SU-DHL-6 (cell line): ENCODE results near the gene HPGDS.
"Not testable (repeated sequence)": the region's sequence is repeated elsewhere in the genome, so short reads cannot be mapped to it uniquely, and the experiment has no call there.

Experiments used
- H2AFZ ChIP-seq: fragments of 200-600 bp; sonication (generic); 2 replicates; pipeline ENCODE4 v1.6.1; 2014; ENCODE audit warnings: low read depth, mild to moderate bottlenecking, moderate library complexity, mixed read lengths, antibody characterized with exemption, low read length; ENCODE audit not compliant: severe bottlenecking
- H3F3A ChIP-seq: fragments of 200-600 bp; shearing (Covaris generic); 2 replicates; pipeline ENCODE4 v1.6.0; 2016; ENCODE audit warnings: antibody characterized with exemption, mild to moderate bottlenecking; ENCODE audit not compliant: insufficient read depth
- H3K27ac ChIP-seq: fragments of 200-600 bp; sonication (generic); 2 replicates; pipeline ENCODE4 v1.5.1; 2016; ENCODE audit warnings: low read depth, mild to moderate bottlenecking, low read length, moderate library complexity, mixed read lengths
- H3K27me3 ChIP-seq: fragments of 200-600 bp; sonication (generic), shearing (Covaris generic); 2 replicates; pipeline ENCODE4 v1.6.0; 2014; ENCODE audit warnings: mild to moderate bottlenecking, low read length
- H3K36me3 ChIP-seq: fragments of 200-600 bp; sonication (generic); 2 replicates; pipeline ENCODE4 v1.6.1; 2014; ENCODE audit warnings: mild to moderate bottlenecking, low read length, mixed read lengths
- H3K4me2 ChIP-seq: fragments of 300-600, 200-600 bp; shearing (Covaris generic), sonication (generic); 2 replicates; pipeline ENCODE4 v1.6.0; 2014; ENCODE audit warnings: low read length, low read depth, mild to moderate bottlenecking; ENCODE audit not compliant: poor library complexity, severe bottlenecking
- H3K4me3 ChIP-seq: fragments of 200-600 bp; sonication (generic); 2 replicates; pipeline ENCODE4 v1.5.1; 2014; ENCODE audit warnings: antibody characterized with exemption, low read length, mild to moderate bottlenecking, mixed read lengths; ENCODE audit not compliant: insufficient read depth, poor library complexity, severe bottlenecking
- H3K79me2 ChIP-seq: fragments of 200-600 bp; sonication (generic); 2 replicates; pipeline ENCODE4 v1.6.1; 2014; ENCODE audit warnings: mild to moderate bottlenecking, low read length, moderate library complexity; ENCODE audit not compliant: insufficient read depth
- H3K9ac ChIP-seq: fragments of 200-600 bp; sonication (generic); 2 replicates; pipeline ENCODE4 v1.7.0; 2014; ENCODE audit warnings: mild to moderate bottlenecking, low read length
- H3K9me2 ChIP-seq: fragments of 200-600 bp; sonication (generic); replicated peaks from 2 replicates; pipeline ENCODE4 v1.6.1; 2014; ENCODE audit warnings: low read length; ENCODE audit not compliant: insufficient read depth
- H3K9me3 ChIP-seq: fragments of 200-600 bp; sonication (generic); 2 replicates; pipeline ENCODE4 v1.6.1; 2014; ENCODE audit warnings: low read length, mixed read lengths; ENCODE audit not compliant: insufficient read depth
- H4K20me1 ChIP-seq: fragments of 200-600 bp; sonication (generic); 2 replicates; pipeline ENCODE4 v1.6.1; 2014; ENCODE audit warnings: low read depth, mild to moderate bottlenecking, antibody characterized with exemption, low read length, moderate library complexity, mixed read lengths
- EZH2phosphoT487 ChIP-seq: fragments of 200-600 bp; sonication (generic), shearing (Covaris generic); conservative IDR thresholded peaks from 2 replicates; pipeline ENCODE4 v1.6.1; 2018; ENCODE audit warnings: mild to moderate bottlenecking, antibody characterized with exemption, low read length, moderate library complexity, mixed read lengths
- TF ChIP-seq, protein P1 (sequence below): fragments of 200-600 bp; sonication (generic); IDR thresholded peaks from one replicate; pipeline ENCODE4 v1.5.1; 2017; ENCODE audit warnings: antibody characterized with exemption, mild to moderate bottlenecking, low read length, moderate library complexity; ENCODE audit not compliant: insufficient read depth, poor library complexity, severe bottlenecking

HPGDS gene

DNA sequence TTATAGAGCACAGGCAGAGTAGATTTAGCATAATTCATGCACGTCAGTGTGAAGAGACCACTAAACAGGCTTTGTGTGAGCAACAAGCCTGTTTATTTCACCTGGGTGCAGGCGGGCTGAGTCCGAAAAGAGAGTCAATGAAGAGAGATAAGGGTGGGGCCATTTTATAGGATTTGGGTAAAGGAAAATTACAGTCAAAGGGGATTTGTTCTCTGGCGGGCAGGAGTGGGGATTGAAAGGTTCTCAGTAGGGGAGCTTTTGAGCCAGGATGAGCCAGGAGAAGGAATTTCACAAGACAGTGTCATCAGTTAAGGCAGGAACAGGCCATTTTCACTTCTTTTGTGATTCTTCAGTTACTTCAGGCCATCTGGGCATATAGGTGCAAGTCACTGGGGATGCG, 40.3 kb upstream of the HPGDS start:
- not testable (repeated sequence) for H3K4me3 ChIP-seq, H3K36me3 ChIP-seq, H3K79me2 ChIP-seq, H2AFZ ChIP-seq, H3K27ac ChIP-seq, H3K27me3 ChIP-seq, H3K9ac ChIP-seq, H4K20me1 ChIP-seq, H3K4me2 ChIP-seq, H3K9me2 ChIP-seq, H3K9me3 ChIP-seq, H3F3A ChIP-seq

DNA sequence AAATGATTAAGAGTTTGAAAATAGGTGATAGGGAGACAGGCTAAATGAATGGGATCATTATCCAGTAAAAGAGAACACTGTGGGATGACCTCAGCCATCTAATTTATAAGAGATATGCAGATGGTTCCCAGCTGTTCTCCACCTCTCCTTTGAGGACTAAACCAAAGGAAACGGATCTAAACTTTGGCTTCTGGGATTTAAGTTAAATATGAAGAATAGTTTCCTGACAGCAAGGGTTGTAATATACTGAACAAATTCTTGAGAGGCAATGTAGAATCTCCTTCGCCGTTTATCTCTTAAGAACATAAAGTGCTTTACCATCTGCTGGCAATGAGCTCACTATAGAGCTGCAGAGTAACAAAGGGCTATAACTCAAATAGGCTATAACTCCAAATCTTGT, 35.4 kb upstream of the HPGDS start:
- Histone ChIP-seq H3K27me3 (no peaks in the 10 kb centered on the region), H3F3A (no peaks in the 10 kb centered on the region), H3K9me2 (no peaks in the 10 kb centered on the region), H3K36me3 (no peaks in the 10 kb centered on the region), H3K9me3 (no peaks in the 10 kb centered on the region), H3K9ac (no peak overlapping the region), H2AFZ (no peak overlapping the region), H3K79me2 (no peaks in the 10 kb centered on the region), H4K20me1 (no peaks in the 10 kb centered on the region), H3K27ac (no peak overlapping the region), H3K4me3 (no peak overlapping the region), H3K4me2 (no peak overlapping the region)
- TF ChIP-seq, protein P1, sequence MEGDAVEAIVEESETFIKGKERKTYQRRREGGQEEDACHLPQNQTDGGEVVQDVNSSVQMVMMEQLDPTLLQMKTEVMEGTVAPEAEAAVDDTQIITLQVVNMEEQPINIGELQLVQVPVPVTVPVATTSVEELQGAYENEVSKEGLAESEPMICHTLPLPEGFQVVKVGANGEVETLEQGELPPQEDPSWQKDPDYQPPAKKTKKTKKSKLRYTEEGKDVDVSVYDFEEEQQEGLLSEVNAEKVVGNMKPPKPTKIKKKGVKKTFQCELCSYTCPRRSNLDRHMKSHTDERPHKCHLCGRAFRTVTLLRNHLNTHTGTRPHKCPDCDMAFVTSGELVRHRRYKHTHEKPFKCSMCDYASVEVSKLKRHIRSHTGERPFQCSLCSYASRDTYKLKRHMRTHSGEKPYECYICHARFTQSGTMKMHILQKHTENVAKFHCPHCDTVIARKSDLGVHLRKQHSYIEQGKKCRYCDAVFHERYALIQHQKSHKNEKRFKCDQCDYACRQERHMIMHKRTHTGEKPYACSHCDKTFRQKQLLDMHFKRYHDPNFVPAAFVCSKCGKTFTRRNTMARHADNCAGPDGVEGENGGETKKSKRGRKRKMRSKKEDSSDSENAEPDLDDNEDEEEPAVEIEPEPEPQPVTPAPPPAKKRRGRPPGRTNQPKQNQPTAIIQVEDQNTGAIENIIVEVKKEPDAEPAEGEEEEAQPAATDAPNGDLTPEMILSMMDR, result no peak
- TF ChIP-seq EZH2phosphoT487, result no peak

- Histone ChIP-seq H3K4me2 (no peak overlapping the region), H3K79me2 (no peaks in the 10 kb centered on the region), H3F3A (no peaks in the 10 kb centered on the region), H3K9me3 (no peaks in the 10 kb centered on the region), H3K36me3 (no peaks in the 10 kb centered on the region), H3K9ac (no peak overlapping the region), H3K9me2 (no peaks in the 10 kb centered on the region), H3K27me3 (no peaks in the 10 kb centered on the region), H4K20me1 (no peaks in the 10 kb centered on the region), H3K4me3 (no peak overlapping the region), H2AFZ (no peak overlapping the region), H3K27ac (no peak overlapping the region)
- TF ChIP-seq, protein P1, result no peak
- TF ChIP-seq EZH2phosphoT487, result no peak
These were observed 34.7 kb upstream of the HPGDS start for GRCh38 chr4:94377294-94377693.

- no peak overlapping the region for H3K9ac ChIP-seq
- no peak for TF ChIP-seq EZH2phosphoT487
- TF ChIP-seq, protein P1, result no peak
- H3K4me2 ChIP-seq, result no peak overlapping the region
- H3K27me3 ChIP-seq, result no peaks in the 10 kb centered on the region
- no peaks in the 10 kb centered on the region for H3K36me3 ChIP-seq
- no peaks in the 10 kb centered on the region for H3K9me3 ChIP-seq
- H3K79me2 ChIP-seq, result no peaks in the 10 kb centered on the region
- H3K9me2 ChIP-seq, result no peaks in the 10 kb centered on the region
- no peak overlapping the region for H3K27ac ChIP-seq
- H3K4me3 ChIP-seq, result no peak overlapping the region
- H4K20me1 ChIP-seq, result no peaks in the 10 kb centered on the region
- H2AFZ ChIP-seq, result no peak overlapping the region
- H3F3A ChIP-seq, result no peaks in the 10 kb centered on the region
These were observed 32.7 kb upstream of the HPGDS start for GRCh38 chr4:94375364-94375763.
